Activated gamma-delta T cell (primary cell): ENCODE data around the gene MACROD2.

Experiments used
- DNase-seq: peaks from one replicate; lab custom pipeline; 2025; lab: John Stamatoyannopoulos, UW

Gene MACROD2

DNA sequence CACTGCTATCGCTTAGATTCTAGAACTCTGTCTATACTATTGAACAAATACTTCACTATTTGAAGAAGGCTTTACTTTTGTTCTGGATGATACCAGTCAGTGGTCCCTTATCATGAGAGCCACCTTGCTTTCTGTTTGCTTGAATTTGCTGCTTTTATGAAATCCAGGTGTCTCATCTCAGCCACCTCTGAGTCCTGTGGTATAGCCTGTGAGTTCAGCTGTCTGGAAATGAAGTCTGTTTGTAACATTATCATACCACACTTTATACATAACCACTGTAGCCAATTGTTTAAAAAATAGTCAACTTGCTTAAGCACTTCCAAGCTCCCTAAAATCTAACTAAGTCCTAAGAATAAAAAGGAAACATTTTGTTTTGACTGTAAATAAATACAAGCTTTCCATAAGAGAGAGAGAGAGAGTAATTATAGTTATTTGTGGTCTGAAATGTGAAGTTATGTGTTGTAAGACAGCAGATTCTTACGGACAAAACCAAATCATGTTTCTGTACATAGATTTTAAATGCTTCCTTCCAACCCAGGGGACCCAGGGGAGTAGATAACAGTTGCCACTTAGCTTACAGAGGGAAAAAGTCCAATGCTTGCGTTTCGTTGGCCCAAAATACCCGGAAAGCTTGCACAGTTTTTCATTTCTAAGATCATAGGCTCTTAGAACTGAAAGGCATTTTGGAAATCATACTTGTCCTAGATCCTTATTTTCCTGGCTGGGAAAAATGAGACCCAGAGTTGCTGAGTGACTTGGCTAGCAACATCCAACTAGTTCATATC lies 1449.9 kb downstream of the MACROD2 start:
- DNase-seq = no peak

DNA sequence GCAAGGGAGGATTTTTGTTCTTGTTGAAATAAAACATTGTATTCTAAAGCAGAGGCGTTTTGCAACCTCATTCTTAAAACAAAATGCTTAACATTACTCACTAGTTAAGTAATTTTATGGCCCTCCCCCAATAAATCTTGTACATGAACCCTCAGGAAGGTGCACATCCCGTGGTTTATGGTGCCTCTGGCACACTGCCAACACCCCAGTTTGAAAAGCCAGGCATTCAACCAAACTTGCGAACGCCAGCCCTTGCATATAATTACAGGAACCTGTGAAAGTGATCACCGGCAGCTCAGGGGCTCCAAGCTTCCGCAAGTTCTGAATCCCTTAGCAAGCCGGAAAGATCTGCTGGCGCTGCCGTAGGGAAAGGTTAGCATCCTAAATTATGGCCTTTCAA lies 1451.1 kb downstream of the MACROD2 start:
- DNase-seq = no peak

DNA sequence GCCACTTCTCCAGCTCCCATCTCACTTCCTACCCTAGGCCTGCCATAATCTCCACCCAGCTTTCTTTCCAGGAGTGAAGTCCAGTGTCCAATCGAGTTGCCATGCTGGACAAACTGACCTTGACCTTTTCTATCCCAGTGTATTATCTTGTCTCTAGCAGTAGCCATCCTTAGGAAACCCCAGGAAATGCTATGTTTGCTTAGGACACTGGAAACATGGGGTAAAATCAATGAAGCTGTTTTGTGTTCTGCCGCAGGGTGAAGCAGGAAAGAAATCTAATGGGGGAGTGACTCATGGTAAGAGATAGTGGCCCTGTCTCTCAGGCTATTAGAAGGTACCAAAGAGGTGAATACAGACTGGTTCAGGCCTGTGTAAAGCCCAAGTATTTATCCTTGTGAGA lies 1452.2 kb downstream of the MACROD2 start:
- DNase-seq = no peak

DNA sequence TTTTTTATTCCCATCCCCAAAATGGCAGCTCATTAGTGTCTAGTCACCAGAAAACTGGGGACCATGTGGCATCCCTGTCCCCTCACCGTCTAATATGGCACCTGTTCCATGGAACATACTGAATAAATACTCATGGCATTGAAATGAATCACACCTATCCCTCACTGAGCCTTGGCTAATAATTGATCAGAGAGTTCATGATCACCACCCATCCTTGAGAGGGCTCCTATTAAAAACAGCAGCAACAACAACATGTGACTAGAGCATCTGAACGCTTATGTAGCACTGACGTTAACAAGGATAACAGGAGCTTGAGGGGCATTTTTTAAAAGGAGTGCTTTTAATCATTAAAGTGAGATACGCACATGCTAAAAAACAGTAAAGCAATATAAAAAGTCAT lies 1453.7 kb downstream of the MACROD2 start:
- no peak for DNase-seq

DNA sequence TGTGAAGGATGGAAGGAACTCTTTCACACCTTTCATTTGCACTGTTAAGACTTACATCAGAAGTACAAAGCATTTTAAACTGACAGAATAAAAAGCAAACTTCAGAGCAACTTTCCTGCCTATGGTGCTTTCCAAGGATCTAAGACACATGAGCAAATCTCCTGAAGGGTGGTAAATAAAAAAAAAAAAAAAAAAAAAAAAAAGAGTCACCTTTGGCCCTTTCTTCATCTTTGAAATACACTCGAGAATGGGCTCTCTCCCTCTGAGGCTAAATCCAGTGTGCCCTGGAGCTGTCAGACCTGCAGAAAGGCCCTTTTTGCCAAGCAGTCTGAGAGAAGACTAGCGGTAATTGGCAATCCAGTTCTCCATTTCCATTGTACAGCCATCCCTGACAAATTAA lies 1455.9 kb downstream of the MACROD2 start:
- no peak for DNase-seq

DNA sequence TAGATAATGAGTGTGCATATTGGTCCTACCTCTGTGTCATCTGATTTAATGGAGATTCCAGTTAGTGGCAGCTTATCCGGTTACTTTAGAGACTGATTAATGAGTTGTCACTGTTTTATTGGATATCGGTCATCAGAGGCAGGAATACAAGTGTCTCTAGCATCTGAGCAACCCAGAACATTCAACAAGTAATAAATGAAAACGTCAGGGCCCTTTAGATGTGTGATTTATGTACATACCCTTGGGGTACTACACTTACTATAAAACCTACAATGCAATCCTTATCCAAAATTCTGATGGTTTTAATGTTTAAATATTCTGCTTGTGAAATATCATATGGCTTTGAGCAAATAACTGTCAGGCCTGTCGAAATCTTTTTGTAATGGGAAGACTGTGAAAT lies 1460.0 kb downstream of the MACROD2 start:
- DNase-seq = no peak

DNA sequence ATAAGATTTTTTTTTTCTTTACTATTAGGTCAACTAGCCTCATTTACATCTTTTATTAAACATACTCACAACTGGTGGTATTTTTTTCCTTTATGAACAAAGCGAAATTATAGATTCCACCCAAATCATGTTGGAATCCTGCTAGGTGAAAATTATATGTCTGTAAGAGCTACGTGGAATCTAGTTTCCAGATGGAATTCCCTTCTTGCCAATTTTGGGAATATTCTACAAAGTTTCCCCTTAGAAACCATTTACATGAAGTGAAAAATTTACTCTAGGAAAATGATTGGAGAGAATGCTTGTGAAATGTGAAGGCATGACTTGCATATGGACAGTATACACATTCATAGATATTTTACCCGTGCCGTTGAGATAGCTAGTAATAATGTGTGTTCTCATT lies 1466.6 kb downstream of the MACROD2 start:
- DNase-seq = no peak

DNA sequence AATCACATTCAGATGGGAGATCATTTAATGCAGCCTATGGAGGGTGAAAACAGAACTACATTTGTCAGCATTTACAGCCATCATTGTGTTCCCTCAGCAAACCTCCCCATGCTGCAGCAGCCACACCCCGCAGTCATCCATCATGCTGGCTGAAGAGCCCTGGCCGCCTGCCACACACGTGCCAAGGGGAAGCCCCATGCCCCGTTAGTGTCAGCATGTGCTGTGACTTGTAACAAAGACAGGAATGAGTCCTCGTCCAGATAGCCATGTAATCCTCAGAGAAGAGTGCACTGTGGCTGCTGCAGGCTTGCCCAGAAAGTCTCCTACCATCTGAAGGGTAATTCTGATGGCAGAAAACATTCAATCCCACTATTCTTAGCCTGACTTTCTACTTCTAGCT lies 1480.2 kb downstream of the MACROD2 start:
- no peak for DNase-seq

DNA sequence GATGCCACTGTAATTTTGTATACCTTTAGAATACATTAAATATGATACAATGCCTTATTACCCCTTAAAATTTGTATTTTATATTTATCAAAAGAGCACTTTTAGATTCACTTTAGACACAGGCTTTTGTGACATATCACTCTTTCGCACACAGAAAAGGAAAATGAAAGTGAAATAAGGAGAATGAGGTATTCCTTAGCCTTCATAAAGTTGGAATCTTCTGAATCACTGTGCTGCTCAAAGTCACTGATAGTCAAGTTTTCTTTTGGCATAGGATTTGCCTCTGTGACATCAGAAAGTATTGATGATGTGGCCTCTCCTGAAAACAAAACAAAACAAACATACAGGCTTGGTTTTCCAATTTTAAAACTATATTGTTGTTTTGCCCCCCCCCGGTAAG lies 1480.9 kb downstream of the MACROD2 start:
- no peak for DNase-seq

DNA sequence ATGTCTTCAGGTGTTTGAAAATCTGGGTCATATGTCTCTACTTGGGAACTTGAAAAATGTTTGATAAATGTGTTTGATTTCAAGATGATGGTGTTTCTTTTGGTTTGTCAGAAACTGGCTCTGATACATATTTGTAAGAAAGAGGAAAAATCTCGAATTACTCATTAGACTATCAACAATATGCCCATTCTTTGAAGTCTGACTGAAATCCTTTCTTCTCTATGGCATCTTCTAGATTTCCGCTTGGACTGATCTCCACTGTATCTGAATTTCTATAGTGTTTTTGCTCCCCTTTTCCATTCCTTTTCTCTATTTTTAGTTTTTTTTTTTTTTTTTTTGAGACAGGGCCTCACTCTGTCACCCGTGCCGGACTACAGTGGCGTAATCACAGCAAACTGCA lies 1481.5 kb downstream of the MACROD2 start:
- no peak for DNase-seq

DNA sequence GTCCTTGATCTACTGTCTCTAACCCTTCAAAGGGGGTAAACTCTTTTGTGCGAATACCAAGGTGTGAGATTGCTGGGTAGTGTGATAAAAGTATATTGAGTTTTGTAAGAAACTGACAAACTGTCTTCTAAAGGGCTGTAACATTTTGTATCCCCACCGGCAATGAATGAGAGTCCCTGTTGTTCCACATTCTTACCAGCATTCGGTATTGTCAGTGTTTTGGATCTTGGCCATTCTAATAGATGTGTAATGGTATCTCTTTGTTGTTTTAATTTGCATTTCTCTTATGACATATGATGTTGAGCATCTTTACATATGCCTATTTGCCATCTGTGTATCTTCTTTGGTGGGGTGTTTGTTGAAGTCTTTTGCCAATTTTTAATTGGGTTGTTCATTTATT lies 1487.2 kb downstream of the MACROD2 start:
- no peak for DNase-seq

DNA sequence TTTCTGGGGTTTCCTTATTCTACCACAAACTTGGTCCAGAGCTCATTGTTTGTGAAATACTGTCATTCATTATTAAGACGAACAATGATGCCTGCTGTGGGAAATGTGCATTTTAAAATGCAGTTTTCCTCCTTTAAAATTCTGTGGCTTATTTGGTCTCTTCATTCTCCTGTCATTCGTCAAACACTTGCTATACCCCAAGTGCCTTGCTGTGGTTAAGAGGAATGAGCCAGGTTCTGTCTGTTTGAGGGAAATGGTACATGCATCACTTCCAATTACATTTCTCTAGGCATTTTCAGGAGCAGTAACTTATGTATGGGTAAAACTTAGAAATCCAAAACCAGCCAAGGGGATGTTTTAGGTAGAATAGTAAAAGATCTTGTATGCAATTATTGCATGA lies 1490.2 kb downstream of the MACROD2 start:
- no peak for DNase-seq

DNA sequence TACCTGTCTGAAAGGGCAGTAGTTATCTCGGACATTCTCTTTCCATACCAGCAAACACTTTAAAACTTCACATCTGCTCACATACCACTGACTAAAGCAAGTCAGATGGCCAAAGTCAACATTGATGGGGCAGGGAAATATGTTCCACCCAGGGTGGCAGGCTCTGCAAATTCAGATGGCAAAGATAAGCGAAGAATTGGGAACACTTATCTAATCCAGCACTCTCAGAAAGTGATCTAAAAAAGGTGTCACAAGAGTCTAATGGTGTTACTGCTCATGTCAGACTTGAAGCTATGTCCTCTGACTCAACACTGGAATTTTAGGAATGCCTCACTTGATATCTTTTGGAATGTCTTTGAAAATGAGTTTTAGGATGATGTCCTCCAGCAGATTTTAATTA lies 1491.7 kb downstream of the MACROD2 start:
- DNase-seq = no peak

DNA sequence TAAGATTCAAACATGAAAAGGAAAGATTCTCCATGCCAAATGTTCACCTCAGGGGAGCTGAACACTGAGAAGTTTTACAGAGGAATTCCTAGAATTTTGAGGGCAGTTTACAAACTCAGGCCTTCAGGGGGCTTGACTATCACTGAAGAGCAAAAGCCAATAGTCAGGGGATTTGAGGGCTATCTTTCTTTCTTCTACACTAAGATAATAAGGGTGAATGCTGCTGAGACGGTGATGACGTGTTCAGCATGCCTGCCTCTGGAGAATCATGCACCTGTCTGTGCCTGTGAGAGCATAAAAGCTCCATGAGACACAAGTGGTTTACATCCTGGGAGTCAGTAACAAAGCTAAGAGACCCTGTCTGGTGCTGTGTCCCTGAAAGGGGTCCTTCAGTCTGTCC lies 1492.4 kb downstream of the MACROD2 start:
- DNase-seq = no peak

DNA sequence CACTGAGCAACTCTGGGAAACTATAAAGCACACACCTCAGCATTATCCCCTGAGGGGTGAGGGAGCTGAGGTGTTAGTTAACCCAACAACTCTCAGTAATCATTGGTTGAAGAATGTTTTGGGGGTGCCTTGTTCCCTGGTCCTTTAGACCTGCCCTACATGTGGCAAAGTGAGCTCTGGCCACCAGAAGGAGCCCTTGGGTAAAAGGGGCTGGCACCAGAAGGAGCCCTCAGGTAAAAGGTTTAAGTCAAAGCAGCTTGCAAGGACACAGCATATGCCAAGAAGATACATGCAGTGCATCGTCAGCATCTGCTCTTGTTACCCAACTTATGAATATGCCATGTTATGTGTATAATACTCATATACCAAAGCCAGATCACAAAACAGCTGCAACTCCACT lies 1496.3 kb downstream of the MACROD2 start:
- no peak for DNase-seq

DNA sequence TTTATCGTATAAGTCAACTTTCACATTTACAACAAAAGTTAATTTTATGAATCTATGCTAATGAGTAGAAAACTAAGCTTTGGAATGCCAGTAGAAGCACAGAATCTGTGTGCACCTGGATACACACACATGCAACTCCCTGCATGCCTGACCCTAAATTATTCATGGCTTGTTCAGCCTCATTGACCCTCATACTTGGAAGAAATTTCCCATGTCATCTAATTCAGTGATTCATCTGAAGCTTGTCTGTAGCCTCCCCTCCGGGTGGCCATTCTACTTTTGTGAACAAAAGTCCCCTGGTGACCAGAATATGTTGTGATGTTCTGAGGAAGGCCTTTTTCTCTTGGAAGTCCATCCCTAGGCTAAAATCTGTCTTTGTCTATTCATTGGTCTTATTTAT lies 1499.5 kb downstream of the MACROD2 start:
- no peak for DNase-seq

DNA sequence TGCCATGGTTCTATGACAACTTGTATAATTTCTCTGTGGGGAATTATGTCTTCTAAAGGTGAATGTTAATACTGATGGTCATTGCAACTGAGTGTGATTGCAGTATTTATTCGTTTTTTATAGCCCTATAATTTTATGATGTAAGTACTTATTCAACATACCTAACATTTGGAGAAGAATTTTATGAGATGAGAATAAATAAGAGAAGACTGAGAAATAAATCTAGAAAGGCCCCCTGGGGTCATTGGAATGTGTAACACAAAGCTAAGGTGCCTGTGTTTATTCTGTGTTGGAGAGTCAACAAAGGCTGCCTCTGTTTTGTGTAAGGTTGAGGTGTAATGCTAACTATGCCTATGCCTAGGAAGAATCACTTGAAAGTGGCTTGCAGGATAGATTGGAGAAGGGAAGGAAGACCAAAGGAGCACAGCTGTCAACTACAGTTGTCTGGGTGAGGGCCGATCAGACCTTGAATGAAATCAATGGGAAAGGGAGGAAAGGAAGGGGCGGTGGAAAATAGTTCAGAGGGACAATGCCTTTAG lies 1501.3 kb downstream of the MACROD2 start:
- no peak for DNase-seq

DNA sequence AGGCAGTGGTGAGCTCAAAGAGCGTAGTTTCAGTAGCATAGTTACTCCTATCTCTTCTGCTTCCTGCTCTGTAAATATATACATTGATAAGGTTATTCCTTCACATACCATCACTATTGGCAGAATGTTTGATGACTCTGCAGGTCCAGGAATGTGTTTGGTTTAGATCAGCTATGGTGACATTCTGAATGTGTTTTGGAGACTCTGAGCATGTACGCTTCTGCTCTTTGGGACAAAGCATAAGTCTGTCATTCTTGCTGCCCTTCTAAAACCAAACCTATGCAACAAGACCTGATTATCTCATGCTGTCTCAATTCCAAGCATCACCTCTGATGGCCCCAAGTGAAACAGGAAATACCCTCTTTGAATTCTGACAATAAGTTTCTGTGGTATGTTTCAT lies 1503.6 kb downstream of the MACROD2 start:
- no peak for DNase-seq

DNA sequence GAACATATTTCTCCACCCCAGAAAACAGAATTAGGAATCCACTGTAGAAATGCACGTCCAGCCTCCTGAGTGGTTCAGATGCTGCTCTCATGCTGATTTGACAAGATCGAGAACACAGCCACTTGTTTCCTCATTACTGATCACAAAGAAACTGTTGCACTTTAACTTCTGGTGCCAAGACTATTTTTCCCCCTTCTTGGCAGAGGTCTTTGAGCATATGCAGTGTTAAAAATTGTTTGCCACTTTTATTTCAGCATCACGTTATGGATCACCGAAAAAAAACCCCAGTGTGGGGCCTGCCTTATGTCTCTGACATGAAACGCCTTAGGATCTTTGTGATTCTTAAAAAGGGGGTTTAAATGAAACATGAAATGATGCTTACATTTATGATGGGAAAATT lies 1511.0 kb downstream of the MACROD2 start:
- DNase-seq = no peak

DNA sequence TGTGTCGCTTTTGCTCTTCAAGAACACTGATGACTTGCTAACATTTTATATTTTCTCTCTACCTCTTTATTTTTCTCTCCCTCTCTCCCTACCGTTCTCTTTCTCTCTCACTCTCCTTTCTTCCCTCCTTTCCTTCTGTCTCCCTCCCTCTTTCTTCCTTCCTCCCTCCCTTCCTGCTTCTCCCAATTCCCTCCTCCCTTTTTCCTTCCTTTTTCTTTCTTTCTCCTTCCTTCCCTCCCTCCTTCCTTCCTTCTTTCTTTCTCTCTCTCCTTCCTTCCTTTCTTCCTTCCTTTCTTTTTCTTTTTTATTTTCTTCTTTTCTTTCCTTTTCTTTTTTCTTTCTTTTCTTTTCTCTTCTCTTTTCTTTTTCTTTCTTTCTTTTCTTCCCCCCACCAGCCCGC lies 1511.8 kb downstream of the MACROD2 start:
- DNase-seq = no peak

DNA sequence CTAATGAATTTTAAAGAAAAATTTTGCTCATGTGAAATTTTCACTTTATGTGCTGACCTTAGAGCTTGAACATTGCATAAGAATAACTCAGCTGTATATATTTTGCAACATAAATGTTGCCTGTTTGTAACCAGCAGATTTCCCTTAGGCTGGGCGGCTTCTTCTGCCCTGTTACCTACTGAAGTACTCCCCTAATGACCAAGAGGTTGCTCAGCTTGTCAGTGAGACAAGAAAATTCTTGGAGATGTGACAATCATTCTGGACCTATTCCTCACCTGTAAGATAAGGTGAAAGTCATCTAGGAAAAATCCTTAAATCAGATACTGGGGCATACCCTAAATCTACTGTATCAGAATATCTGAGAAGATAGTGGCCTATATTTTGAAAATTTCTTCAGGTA lies 1516.2 kb downstream of the MACROD2 start:
- no peak for DNase-seq

DNA sequence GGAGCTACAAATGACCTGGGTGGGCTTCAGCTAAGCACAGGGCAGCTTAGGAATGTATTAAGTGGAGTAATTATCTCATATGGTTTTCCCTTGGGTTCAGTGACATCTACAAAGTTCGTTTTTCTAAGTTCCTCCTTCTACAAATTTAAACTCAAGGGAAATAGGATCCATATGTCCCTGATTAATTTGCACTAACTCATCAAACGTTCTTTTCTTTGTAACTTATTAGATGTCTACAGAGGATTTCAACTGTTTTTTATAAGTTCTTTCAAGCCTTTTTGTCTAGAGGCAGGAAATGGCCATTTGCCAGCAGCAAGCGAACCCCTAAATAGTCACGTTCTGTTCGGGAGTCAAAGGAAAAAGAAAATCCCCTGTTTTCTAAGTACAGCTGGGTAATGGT lies 1517.6 kb downstream of the MACROD2 start:
- no peak for DNase-seq

DNA sequence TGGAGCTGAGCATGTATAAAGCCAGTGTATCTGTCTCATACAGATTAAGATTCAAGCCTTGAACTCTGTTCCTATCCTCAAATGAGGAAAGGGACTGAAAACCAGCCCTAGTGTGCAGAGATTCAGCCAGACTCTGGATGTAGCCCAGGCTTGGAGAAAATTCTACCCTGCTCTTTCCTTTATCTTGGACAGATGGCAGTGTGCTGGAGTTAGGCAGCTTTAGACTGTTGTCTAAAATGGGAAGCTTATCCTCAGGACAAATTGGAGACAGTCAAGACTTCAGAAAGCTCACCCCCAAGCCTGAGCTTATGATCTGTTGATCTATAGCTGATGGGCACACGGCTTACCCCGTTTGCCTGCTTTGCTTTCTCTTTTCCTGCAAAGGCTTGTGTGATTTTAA lies 1520.4 kb downstream of the MACROD2 start:
- no peak for DNase-seq

DNA sequence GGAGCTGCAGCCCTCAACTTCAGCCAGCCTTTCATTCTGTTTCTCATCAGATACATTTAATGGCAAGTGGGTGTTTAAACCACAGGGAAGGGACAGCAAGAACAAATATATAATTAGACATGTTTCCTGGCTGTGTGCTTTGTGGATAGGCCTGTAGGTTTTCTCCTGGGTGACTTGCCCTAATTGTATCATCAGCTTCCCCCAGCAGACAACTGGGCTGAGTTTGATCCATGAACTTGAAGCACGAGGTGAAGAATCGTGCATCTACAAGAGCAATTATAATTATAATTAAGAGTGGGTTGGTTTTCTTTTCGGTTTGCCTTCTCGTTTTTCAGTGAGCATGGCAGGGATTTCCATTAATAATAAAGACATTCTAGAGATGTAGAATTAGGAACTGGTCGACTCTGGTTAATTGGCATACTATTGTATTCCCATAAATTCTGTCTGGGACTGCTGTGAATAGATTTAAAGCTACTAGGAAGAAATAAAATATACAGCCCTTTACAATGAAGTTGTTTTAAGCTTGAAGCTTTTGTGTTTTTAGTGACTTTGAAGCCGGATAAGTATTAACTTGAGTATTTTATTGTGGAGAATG lies 1525.7 kb downstream of the MACROD2 start:
- DNase-seq = no peak
